Measurements from ENCODE around the gene RERE. TPM values are rescaled to one million over a fixed set of nuclear protein-coding genes. Genes with fewer than 3 reads are reported as not detected.

Gene RERE
- total RNA-seq, 6 experiments from 2014 or later = 36.5 to 41.6 (median 37.5) TPM

GRCh38 chr1:8334106-8334851 is 483.2 kb downstream of the RERE start:
- Mint-ChIP-seq H3K4me3 (no peak overlapping the region), H3K36me3 (ENCODE audit: low read depth) (peaks cover 8% of the 10 kb centered on the region; the same call in 1 of the 2 replicates), H3K4me1 (ENCODE audit: low read depth) (no peaks in the 10 kb centered on the region), H3K27me3 (ENCODE audit: insufficient read depth) (peaks cover 13% of the 10 kb centered on the region), H3K27ac (no peak overlapping the region), H3K9me3 (peaks cover 5% of the 10 kb centered on the region)
- TF ChIP-seq CTCF (IDR thresholded peaks at IDR 0.05) = no peak
- no peak for DNase-seq

- DNase-seq = no peak
- H3K27ac Mint-ChIP-seq = no peak overlapping the region
- H3K4me3 Mint-ChIP-seq = no peak overlapping the region
- peaks cover 8% of the 10 kb centered on the region; the same call in 1 of the 2 replicates for H3K36me3 Mint-ChIP-seq (ENCODE audit: low read depth)
- no peak for TF ChIP-seq CTCF (IDR thresholded peaks at IDR 0.05)
- peaks cover 5% of the 10 kb centered on the region for H3K9me3 Mint-ChIP-seq
- H3K27me3 Mint-ChIP-seq (ENCODE audit: insufficient read depth) = peaks cover 15% of the 10 kb centered on the region
- H3K4me1 Mint-ChIP-seq (ENCODE audit: low read depth) = no peaks in the 10 kb centered on the region
These were observed 484.0 kb downstream of the RERE start for GRCh38 chr1:8333246-8333987.

- Mint-ChIP-seq H3K9me3 (peaks cover 5% of the 10 kb centered on the region), H3K27ac (no peak overlapping the region), H3K27me3 (ENCODE audit: insufficient read depth) (peaks cover 15% of the 10 kb centered on the region), H3K4me1 (ENCODE audit: low read depth) (no peaks in the 10 kb centered on the region), H3K36me3 (ENCODE audit: low read depth) (peaks cover 8% of the 10 kb centered on the region; the same call in 1 of the 2 replicates), H3K4me3 (no peak overlapping the region)
- TF ChIP-seq CTCF (IDR thresholded peaks at IDR 0.05) = no peak
- no peak for DNase-seq
These were observed 484.6 kb downstream of the RERE start for GRCh38 chr1:8332806-8333205.

GRCh38 chr1:8330271-8331125 is 486.9 kb downstream of the RERE start:
- H3K36me3 Mint-ChIP-seq (ENCODE audit: low read depth) = 0 out of 2 replicates have a peak, but pooled peaks cover 3% of the 10 kb centered on the region
- H3K4me3 Mint-ChIP-seq = no peak overlapping the region
- H3K27me3 Mint-ChIP-seq (ENCODE audit: insufficient read depth) = peaks cover 9% of the 10 kb centered on the region
- no peak overlapping the region for H3K27ac Mint-ChIP-seq
- TF ChIP-seq CTCF (IDR thresholded peaks at IDR 0.05) = no peak
- no peaks in the 10 kb centered on the region for H3K4me1 Mint-ChIP-seq (ENCODE audit: low read depth)
- DNase-seq = no peak
- H3K9me3 Mint-ChIP-seq = no peaks in the 10 kb centered on the region

- Mint-ChIP-seq H3K4me1 (ENCODE audit: low read depth) (no peaks in the 10 kb centered on the region), H3K27ac (no peak overlapping the region), H3K4me3 (no peak overlapping the region), H3K9me3 (no peaks in the 10 kb centered on the region), H3K27me3 (ENCODE audit: insufficient read depth) (peaks cover 5% of the 10 kb centered on the region), H3K36me3 (ENCODE audit: low read depth) (0 out of 2 replicates have a peak, but pooled peaks cover 3% of the 10 kb centered on the region)
- no peak for DNase-seq
- no peak for TF ChIP-seq CTCF (IDR thresholded peaks at IDR 0.05)
These were observed 487.6 kb downstream of the RERE start for GRCh38 chr1:8329858-8330257.

All from HFFc6 (cell line).